Raji (cell line): ENCODE measurements around the gene SFXN1.

Experiments used
- POLR2A ChIP-seq: IDR thresholded peaks from 2 replicates; pipeline ENCODE4 v1.6.1; 2011; ENCODE audit warnings: low read depth, low read length, control low read depth; ENCODE audit not compliant: insufficient read depth

The SFXN1 gene

DNA sequence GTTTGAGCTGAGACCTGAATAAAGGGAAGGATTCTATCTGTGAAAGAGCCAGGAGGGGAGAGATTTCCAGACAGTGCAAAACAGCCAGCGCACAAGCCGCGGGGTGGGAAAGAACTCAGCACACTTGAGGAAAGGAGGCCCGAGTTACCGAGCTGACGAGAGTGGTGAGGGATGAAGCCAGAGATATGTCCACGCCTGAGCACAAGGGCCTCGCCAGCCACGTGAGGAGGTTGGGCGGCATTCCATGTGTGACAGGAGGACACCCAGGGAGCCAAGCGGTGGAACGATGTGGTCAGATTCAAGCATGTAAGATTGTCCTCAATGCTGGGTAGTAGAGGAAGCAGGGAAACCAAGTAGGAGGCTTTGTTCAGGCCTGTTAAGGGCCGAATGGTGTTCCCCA lies 17.0 kb upstream of the SFXN1 start:
- no peak for TF ChIP-seq POLR2A

DNA sequence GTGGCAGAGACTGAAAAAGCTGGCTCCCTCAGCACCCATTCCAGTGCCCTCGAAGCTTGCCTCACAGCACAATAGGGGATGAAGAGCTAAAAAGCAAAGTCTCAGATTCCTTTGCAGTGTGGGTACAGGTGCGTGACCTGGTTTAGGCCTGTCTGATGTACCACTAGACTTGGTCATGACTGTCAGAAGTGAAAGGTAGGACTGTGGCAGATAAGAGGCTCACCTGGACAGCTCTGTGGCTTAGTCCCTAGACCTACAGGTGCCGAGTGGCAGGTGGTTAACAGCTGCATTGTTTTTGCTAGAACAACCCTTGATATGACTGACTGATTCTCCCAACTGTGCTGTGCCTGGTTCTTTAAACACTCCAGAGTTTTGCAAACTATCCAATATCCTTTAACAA lies 14.7 kb upstream of the SFXN1 start:
- no peak for TF ChIP-seq POLR2A

DNA sequence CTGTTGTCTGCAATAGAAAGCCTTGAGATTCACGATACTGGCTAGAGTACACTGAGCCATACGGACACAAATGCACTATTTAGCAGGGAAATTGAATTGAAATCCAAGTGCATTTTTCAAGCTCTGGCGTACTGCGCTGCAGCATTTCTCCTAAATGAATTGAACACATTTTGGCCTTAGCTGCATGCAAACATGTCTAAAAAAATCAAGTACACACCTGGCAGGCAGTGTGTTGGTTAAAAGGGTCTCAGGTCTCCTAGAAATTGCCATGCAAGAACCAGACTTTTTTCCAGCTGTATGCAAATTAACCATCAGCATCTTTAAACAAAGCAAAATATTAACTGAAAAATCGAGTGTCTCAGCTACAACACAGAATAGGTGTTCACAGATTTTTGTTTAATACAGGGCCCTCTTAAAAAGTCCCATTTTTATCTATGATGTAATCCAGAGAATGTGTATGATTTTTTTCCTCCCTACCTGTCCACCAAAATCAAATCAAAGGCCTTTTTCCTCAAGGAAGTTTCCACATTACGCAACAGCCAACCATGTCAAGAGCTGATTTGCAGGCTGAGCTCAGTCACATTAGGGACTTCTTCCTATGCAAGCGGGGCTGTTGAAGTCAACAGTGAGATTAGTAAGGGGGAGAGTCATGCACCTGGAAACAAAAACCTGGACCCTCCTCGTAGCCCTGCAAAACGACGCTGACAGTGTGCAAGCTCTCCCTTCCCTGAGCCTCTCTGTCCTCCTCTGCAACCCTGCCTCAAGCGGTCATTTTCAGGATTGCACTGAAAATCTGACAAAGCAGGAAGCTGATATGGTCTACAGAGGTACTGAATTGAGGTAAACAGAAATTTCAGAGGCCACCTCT lies 14.1 kb upstream of the SFXN1 start:
- no peak for TF ChIP-seq POLR2A

DNA sequence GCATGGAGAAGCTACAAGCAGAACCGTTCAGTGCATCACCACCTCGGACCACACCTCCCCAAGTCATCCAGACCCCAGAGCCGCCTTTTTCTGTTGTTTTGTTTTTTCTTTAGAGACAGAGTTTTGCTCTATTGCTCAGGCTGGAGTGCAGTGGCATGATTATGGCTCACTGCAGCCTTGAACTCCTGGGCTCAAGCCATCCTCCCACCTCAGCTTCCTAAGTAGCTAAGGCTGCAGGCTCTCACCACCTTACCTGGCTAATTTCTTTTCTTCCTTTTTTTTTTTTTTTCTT lies 13.5 kb upstream of the SFXN1 start:
- no peak for TF ChIP-seq POLR2A

GRCh38 chr5:175465282-175465681 lies 13.1 kb upstream of the SFXN1 start:
- TF ChIP-seq POLR2A, result no peak

DNA sequence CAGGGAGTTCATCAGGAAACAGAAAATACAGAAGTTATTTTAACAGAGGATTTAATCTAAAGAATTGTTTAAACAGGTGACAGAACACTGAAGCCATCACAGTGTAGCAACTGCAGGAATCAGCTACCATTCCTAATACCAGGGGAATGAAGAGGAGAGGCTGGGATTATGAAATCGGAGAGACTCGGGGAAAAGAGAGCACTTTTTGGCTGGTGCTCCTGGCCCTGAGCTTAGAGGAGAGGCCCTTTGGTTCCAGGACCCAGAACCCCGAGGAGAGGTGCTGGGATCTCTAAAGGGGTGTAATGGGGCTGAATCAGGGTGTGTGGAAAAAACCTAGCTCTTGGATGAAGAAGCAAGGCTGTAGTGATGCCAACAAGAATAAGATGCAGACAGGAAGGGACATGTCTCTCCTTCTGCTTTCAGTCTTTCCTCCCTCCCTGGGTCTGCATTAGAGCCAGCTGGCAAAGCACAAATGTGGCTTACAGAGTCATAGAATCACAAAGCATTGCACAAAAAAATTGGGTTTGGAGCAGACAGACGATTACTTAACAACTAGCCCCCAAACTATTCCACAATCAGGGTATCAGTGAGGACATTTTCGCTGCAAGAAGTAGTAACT lies 11.6 kb upstream of the SFXN1 start:
- no peak for TF ChIP-seq POLR2A

- no peak for TF ChIP-seq POLR2A
Measured at GRCh38 chr5:175467983-175468690, 10.2 kb upstream of the SFXN1 start.

DNA sequence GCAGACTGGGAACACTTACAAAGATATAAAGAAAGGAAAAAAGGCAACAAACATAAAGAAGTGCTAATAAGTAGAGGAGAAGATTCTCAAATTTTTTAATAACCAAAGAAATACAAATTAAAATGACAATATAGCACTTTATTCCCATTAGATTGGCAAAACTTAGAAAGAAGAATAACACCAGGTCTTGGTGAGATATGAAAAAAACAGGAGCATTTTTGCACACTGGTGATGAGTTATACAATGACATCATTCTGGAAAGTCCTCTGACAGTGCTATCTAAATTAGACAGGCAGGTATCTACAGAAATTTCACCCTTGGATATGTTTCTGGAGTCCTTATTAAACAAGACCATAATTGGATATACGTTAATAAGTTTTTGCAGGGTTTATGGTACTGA lies 9.5 kb upstream of the SFXN1 start:
- no peak for TF ChIP-seq POLR2A

DNA sequence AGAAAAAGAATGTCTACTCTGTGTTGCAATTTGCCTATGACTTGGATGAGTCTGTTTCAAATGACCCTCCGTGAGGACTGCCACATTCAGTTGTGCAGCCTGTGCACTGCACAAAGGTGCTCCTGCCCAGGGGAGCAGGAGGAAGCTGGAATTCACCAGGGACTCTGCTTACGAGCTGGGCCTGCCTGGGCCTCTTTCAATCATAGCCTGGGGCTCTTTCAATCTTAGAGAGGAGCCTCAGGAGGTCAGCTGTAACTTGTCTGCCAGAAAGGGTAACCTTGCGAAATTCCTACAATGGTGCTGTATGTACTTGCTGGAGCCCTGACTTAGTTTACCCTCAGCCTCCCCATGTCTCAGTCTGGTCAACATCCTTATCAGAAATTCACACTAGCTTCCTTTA lies 8.4 kb upstream of the SFXN1 start:
- TF ChIP-seq POLR2A, result no peak

- no peak for TF ChIP-seq POLR2A
Measured at GRCh38 chr5:175470781-175471180, 7.6 kb upstream of the SFXN1 start.

- TF ChIP-seq POLR2A, result no peak
Measured at GRCh38 chr5:175471196-175471595, 7.2 kb upstream of the SFXN1 start.

- no peak for TF ChIP-seq POLR2A
Measured at GRCh38 chr5:175471628-175472027, 6.7 kb upstream of the SFXN1 start.

DNA sequence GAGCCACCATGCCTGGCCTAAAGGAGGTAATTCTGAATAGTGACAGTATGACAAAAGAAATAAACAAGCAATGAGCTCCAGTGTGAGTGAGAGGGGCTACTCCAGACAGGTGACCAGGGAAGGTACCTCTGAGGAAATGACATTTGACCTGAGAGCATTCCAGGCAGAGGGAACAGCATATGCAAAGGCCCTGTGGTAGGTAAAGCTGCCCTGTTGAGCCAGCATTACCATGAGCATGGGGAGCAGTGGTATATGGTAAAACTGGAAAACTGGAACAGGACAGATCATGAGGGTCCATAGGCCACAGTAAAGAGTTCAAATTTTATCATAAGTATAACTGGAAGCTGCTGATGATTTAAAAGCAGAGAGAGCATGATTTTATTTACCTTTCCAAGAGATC lies 6.0 kb upstream of the SFXN1 start:
- TF ChIP-seq POLR2A, result no peak

DNA sequence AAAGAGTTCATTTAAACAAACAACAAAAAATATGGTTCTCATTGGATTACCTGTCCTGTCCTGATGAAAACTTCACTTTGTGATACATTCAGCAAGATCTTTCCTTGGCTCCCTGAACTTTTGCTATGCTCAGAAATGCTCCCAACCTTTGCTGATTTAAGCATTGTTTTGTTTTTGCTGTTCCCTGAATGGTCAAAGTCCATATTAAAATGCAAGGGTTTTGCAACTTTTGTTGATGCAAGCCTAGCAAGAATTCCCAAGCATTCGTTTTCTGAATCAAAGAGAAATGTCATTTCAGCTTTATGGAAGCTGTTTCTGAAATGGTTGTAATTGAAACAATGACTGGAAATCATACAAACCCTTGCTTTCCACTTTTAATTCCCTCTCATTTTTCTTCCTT lies 3.1 kb upstream of the SFXN1 start:
- TF ChIP-seq POLR2A, result no peak

- TF ChIP-seq POLR2A, result no peak
Measured at GRCh38 chr5:175477440-175477839, 920 bp upstream of the SFXN1 start.

GRCh38 chr5:175478008-175478383 lies 364 bp upstream of the SFXN1 start:
- no peak for TF ChIP-seq POLR2A
